Fibroblast of skin of left biceps (primary cell): ENCODE measurements around the gene SDCCAG8.

ENCODE experiments used
- DNase-seq, 2 experiments: peaks; one replicate each; pipeline ENCODE4 v3.0.0-alpha.2; 2013; ENCODE audit warnings: low read depth in 2 of 2

Gene SDCCAG8

DNA sequence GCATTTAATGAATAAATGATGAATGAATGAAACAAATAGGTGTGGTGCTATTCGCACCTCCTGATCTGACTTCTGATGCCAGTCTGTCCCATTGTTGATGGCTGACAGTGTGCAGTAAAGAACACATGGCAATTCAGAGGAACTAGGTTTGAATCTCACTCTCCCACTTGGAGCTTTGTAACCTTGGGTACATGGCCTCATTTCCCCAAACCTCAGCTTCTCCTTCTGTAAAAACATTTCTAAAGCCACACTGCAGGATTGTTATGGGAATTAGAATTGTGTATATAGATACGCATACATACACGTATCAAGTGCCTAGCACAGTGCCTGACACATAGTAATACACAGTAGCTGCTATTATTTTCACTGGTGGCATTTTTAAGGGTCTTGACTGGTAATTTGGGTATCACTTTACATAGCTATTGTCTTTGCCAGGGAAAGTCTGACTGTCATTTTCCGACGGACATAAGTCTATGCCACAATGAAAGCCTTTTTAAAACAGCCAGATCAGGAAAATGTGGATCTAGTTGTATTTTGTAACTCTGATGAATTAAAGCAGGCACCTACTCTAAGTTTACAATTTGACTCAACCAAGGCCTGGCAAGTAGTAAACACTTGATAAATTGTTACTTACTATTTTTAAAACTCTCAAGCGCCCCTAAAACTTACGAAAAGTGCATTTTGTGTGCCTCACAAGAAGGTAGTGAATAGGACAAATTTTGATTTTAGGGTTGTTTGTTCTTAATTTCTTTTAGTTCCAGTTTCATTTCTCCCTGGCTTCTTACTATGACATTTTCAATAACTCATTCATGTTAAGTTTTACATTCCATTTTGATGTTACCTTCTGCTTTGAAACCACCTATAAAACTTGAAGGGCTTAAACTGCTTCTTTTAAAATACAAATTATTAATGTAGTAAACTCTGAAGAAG is 164.4 kb downstream of the SDCCAG8 start:
- no peak for DNase-seq

DNA sequence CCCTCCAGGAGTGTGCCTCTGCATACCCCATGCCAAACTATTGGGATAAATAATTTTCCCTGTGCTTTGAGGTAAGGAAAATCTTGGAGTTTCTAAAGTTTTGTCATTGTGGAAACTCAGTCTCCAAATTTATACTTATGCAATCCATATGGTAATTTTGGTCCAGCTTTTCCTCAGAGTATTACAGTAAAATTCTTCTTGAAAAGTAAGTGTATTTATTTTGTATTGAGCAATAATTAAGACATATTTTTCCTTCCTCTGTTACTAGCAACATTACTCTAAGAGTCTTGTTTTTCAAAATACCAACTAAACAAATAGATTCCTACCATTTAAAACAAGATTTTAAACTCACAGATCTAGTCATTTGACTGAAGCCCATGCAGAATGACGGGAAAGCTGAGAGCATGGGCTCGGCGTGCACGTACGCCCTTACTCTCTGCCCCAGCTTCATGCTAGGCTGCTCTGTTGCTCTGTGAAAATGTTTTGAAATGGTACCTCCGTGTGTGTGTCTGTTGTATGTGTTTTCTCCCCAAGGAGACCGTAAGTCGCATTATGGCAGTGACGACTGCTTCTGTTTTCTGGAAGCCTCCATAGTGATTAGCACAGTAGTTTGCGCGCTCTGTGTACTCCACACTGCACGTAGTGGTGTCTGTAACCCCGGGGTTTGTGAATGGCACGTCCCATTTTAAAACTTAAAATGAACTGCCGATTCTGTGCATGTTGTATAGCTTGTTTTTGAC is 165.3 kb downstream of the SDCCAG8 start:
- no peak for DNase-seq

DNA sequence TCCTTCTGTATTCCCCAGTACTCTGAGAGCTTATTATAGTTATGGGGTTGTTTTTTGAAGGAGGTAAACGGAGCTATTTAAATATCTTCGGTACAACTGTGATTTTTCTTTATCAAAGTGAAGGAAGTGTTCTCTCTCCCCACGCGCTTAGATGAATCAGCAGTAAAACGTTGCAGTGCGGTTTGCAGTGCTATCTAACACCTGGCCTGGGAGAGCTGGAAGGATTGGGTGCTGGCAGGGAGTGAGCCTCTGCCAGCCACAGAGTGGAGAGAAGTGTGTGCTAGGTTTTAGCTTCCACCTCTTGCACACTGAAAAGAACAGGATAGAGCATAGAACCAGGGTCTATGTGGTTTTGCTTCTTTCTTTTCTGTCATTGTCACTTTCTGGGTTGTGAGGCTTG is 165.9 kb downstream of the SDCCAG8 start:
- DNase-seq: peak; percentile 20 to 24

DNA sequence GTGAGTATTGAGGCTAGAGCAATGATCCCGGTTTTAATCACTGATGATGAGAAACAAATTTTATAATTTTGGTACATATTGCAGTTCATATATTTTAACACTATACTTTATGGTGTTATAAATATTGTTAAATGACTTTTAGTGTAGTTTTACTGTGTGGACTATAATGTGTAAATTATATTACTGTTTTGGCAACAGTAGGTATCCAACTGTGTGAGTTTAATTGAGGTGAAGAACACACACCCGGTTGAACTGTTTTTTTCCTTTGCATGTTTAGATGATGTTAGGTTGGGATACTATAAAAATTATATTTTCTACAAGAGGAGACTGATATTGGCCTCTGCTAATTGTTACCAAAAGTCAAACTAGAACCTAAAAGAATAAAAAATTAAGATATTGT is 166.5 kb downstream of the SDCCAG8 start:
- no peak for DNase-seq

DNA sequence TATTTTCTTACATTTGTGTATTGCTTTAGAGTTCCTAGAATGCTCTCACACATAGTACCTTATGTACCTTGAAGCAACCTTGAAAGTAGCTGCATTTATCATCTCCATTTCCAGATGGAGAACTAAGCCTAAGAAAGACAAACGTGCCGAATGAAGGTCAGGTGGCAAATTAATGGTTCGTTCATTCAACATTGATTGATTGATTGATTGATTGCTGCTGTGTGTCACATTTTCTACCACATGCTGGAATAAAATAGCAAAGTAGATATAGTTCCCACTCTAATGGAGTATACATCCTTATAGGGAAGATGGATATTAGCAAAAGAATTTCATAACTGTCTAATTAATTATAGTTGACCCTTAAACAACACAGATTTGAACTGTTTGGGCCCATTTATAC is 172.2 kb downstream of the SDCCAG8 start:
- no peak for DNase-seq

DNA sequence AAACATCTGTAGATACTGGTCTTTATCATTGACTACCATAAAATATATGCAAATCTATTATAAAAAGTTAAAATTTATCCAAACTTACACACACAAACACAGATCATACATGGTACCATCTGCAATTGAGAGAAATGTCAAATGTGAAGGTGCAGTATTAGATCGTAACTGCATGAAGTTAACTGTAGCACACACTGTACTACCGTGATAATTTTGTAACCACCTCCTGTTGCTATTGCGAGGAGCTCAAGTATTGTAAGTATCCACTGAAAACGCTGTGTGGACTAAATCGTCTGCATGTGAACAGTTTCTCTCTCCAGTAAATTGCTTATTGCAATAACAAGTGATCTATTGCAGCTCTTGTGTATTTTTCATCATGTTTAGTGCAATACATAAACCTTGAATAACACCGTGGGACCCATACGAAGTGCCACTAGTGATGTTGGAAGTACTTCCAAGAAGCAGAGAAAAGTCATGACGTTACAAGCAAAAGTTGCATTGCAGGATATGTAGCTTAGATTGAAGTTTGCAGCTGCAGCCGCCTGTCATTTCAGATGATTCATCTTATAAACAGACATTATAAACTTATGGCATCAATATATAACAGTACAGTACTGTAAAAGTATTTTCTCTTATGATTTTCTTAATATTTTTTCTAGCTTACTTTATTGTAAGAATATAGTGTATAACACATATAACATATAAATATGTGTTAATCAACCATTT is 172.9 kb downstream of the SDCCAG8 start:
- no peak for DNase-seq

DNA sequence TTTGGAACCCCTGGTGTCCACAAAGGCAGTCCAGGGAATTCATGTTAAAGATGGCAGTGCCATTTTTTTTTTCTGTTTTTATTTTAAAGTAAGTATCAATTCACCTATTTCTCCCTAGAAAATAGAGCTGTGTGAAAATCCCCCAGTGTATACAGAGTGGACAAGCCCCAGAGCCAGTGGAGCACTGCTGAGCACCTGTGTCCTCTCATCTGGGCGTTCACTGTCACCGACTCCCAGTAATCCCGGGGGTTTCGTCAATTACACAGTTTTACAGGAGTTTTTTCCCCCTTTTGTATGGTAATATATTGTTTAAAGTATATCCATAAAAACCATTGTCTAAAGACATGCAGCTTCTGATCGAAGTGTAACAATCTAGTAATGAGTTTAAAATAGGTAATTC is 175.8 kb downstream of the SDCCAG8 start:
- DNase-seq: no peak

DNA sequence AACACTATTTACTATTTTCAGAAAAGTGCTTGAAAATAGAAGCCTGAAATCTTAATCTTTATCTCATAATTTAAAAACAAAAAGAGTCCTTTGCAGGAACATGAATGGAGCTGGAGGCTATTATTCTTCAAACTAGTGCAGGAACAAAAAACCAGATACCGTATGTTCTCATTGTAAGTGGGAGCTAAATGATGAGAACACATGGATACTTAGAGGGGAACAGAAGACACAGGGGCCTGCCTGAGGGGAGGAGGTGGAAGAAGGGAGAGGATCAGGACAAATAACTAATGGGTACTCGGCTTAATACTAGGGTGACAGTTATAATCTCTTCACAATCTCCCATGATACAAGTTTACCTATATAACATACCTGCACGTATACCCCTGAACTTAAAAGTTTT is 176.3 kb downstream of the SDCCAG8 start:
- DNase-seq: no peak

DNA sequence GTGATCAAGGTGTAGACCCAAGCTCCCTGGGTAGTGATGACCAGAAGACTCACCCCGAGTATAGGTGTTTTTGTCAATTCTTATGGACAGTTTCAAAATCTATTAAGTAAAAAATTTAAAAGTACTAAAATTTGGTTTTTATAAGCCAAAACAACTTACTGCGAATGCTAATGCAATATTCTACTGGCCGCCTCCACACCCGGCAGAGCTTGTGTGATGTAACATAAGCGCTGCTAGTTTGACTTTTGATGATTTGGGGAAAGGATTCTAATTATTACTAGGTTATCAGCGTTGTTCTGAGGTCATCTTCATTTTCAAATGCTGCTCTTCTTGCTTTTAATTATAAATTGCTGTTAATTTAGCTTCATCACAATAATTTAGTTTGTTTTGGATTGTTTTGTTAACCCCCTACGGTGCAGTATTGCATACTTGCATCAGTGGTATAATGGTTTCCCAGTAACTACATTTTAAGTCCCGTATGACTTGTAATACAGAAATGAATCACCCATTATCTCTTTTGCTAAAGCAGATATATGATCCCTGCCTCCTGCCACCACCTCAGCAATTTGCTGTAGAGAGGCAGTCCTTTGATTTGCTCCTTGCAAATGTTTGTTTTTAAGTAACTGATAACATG is 178.0 kb downstream of the SDCCAG8 start:
- no peak for DNase-seq

DNA sequence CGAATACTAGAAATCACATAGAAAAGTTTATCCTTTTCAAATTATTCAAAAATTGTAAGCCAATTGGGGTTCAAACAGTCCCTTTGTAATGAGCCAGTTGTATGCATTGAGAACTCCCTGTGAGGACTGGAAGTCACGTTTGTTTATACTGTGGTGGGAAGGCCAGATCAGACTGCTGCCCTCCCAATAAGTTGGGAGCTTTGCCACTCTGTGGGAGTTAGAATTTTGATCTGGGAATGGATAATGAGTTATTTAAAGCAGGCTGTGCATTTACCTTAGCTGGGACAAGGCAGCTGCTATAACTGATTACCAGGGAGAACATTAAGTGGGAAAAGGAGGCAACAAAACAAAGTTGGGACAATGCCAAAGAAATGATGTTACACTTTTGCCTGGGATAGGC is 178.8 kb downstream of the SDCCAG8 start:
- no peak for DNase-seq

DNA sequence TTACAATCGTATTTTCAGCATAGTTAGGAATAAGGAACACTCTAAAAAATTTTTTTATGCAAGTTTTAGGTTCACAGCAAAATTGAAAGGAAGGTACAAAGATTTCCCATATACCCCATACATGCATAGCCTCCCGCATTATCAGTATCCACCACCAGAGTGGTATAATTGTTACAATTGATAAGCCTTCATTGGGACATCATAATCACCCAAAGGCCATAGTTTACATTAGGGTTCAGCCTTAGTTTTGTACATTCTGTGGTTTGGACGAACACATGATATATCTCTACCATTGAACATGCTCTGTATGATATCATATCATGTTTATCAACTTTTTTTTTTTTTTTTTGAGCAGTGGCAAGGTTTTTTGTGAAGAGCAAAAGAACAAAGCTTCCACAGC is 180.0 kb downstream of the SDCCAG8 start:
- no peak for DNase-seq

DNA sequence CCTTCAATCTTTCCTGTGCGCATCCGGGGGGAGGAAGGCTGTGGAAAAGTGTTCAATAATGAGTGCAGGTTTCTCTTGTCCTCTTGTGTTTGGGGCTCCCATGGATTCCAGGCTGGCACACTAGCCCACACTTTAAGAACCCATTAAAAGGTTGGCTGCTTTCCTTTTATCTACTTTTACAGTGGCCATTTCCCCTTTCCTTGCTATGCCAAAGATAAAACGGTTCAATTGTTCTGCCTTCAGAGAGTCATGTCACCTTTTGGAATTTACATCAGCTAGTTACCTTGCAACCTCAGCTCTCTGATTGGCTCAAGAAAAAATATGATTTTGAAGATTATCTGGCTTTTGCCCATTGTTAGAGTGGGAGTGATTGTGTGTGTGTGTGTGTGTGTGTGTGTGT is 182.3 kb downstream of the SDCCAG8 start:
- DNase-seq: no peak

DNA sequence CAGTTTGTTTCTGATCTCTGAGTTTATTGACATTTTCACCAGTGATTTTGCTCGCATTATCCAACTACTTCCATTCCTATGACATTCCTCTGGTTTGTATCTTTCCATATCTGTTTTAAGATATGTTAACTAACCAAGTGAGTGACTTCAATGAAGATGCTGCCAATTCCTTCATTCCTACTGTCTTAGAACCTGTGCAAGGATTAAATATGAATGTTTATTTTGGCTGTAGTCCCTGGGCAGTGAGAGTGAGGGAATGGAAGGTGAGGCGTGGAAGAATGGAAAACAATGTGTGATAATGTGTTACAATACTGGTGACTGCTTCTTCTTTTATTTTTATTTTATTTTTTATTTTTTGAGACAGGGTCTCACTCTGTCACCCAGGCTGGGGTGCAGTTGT is 183.0 kb downstream of the SDCCAG8 start:
- DNase-seq: no peak

DNA sequence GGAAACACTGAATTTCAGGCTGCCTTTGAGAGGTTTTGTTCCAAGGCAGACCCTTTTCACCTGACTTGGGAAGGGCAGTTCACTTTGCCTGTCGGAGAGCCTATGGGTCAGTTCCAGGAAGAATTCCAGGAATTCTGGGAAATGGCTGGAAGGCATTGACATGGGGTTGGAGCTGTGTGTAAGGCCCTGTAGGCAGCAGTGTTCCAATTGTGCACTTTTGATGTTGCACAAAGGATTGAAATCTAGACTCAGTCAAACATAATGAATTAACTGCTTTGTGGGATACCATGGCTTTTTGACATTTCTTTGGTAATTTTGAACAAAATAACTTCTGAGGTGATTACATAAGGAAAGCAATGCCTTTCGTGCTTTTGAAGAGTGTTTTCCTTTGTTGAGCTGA is 184.6 kb downstream of the SDCCAG8 start:
- no peak for DNase-seq

DNA sequence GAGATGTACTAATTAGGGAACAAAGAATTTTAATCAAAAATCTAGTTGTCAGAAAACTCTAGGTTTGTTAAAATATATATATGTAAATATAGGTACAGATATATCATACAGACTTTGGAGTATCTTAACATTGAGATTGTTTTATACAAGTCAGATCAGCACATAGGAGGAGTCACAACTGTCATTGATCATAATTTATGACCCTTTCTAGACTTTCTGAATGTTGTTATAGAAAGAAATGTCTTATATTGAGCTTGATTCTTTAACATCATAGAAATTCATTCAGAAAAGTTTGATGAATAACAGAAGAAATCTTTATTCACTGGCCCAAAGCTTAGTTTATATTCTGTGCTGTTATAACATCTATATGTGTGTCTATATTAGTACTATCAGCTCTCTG is 185.8 kb downstream of the SDCCAG8 start:
- DNase-seq: no peak

DNA sequence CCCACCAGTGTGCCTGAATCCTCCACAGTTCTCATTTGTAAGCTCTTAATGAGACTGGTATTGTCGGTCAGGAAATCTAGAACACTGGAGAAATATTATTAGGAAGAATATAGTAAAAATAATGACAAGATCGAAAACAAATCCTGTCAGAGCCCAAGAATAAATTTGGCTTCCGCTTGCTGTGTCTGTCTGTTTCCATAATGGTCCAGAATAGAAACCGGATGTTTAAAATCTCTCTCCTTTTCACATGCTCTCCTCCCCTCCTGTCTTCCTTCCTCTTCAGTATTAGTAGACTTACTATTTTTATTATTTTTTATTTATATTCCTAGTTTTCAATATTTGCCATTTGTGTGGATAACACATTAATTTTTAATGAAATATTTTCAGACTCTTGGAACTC is 187.7 kb downstream of the SDCCAG8 start:
- no peak for DNase-seq

DNA sequence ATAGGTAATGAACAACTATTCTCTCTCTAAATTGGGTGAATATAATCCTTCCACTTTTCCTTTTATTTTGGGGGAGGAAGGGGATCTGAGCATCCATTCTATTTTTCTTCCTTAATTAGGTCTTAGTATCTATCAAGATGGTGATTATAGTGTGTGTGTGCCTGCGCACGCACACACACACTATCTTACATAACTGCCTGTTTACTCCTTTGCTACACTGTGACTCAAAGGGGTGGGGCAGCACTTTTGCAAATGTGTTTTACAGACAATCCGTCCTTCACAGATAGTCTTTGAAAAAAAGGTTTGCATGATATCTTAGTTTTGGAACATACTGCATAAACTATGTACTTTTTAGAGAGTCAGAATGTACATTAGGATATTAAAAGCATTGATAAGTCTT is 191.5 kb downstream of the SDCCAG8 start:
- no peak for DNase-seq

DNA sequence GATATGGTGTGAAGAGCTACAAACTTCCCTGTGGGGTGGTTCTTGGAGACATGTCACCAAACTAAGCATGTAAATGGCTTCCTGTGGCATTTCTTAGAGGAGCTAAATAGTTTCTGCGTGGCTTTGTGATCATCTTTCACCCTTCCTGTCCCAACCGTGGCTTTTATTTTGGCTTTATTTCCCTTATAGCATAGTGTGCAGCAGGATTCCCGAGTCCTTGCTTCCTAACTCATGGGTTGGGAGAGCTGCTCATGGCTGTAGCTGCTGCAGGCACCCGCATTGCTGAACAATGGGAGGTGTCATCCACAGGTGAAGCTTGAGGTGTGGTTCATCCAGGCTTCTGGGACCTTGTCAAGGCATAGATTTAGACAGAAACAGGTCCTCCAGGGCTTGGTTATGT is 192.0 kb downstream of the SDCCAG8 start:
- DNase-seq: no peak

DNA sequence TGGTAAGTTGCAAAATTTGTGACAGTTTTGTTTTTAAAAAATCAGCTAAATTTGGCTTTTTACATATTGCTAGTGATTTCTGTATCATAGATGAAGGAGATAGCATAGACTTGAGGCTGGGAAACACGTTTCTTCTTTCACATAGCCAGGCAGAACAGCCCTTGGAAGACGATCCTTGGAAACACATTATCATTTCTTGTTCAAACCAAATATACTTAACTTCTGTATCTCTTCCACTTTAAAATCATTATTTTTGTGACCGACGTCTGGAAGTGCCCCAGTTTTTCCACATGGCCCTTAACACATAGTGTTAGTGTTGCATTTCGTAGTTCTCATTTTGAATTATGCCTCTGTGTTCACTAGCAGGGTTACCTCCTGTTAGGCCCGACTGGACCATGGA is 193.5 kb downstream of the SDCCAG8 start:
- no peak for DNase-seq

DNA sequence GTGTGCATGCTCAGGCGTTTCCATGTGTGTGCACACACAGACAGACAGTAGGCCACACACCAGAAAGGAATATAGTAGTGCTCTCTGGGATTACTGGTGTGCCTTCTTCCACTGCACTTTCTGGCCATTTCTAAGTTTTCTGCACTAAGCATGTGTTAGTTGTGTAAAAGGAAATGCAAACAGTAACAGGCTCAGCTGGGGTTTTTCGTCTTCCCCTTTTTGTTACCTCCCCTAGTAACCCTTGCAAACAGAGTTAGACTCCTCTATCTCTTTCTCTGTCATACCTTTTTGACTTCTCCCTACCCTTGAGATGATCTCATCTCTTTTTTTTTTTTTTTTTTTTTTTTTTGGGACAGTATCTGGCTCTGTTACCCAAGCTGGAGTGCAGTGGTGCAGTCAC is 196.3 kb downstream of the SDCCAG8 start:
- DNase-seq: no peak

DNA sequence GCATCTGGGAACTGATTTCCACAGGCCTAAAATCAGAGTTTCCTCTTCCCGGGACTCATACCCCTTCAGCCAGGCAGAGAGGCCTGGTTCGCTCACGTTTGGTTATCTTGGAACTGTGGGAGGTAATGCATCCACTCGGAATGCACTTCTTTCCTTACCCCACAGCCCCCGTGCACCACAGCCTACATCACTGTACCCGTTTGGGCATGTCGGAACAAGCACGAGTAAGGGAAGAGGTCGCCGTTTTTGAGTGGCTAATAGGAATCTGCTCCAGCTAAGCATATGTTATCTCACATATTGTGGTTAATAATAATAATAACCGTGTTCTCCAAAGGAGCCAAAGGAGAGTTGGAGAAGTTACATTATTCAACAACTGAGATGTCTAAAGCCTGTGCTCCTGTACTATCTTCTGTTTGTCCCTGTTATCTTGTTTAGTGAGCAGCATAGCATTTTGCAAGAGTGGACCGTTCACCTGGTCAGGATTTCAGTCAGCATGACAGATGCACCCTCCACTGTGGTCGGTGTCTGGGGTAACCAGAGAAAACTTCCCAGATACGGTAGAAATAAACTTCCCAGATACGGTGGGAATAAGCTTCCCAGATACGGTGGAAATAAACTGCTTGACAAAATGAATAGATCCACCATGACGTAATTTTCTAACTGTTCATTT is 198.6 kb downstream of the SDCCAG8 start:
- DNase-seq: no peak
